Gastroesophageal sphincter (tissue), 4 donors: ENCODE data around the gene TTC13. TPM values are rescaled to one million over a fixed set of nuclear protein-coding genes. Genes with fewer than 3 reads are reported as not detected.

ENCODE experiments used
- ATAC-seq: fragments of 150-250 bp; one replicate; pipeline ENCODE4 v1.9.1; 2016; ENCODE audit warnings: mild to moderate bottlenecking, moderate library complexity
- H3K27ac ChIP-seq, 4 donors: fragments of 200-600 bp; sonication (generic) in 3 of 4; 1 replicate in 3 of 4; 2 replicates in 1 of 4; pipeline ENCODE4 v1.5.1; 2016 to 2019
- H3K27me3 ChIP-seq: fragments of 200-600 bp; sonication (generic); one replicate; pipeline ENCODE4 v1.5.1; 2019
- H3K36me3 ChIP-seq, 2 donors: fragments of 200-600 bp; sonication (generic); one replicate each; pipeline ENCODE4 v1.5.1; 2019; ENCODE audit warnings: control low read depth in 1 of 2
- H3K4me1 ChIP-seq, 3 donors: fragments of 200-600 bp; sonication (generic); 1 replicate in 2 of 3; 2 replicates in 1 of 3; pipeline ENCODE4 v1.5.1; 2016 to 2019; ENCODE audit warnings: control low read depth in 2 of 3
- H3K4me3 ChIP-seq, 2 donors: fragments of 200-600 bp; sonication (generic); one replicate each; pipeline ENCODE4 v1.5.1; 2019; ENCODE audit warnings: mild to moderate bottlenecking in 1 of 2, moderate library complexity in 1 of 2
- H3K9me3 ChIP-seq, 3 donors: fragments of 200-600 bp; sonication (generic); one replicate each; pipeline ENCODE4 v1.5.1; 2017 to 2019; ENCODE audit warnings: control low read depth in 2 of 3
- CTCF ChIP-seq, 4 experiments: fragments of 200-600 bp in 2 of 4; fragments of 450-650 bp in 2 of 4; sonication (generic) in 1 of 4; IDR thresholded peaks; one replicate each; pipeline ENCODE4 v1.5.1; 2017 to 2019; ENCODE audit warnings: antibody characterized with exemption in 4 of 4, mild to moderate bottlenecking in 2 of 4, moderate library complexity in 2 of 4
- EP300 ChIP-seq: sonication (generic); formaldehyde crosslinking; IDR thresholded peaks from one replicate; pipeline ENCODE4 v1.6.1; 2017; ENCODE audit warnings: antibody characterized with exemption, mild to moderate bottlenecking
- POLR2A ChIP-seq, 2 donors: fragments of 450-650 bp; IDR thresholded peaks; one replicate each; pipeline ENCODE4 v1.6.1; 2017; ENCODE audit warnings: antibody characterized with exemption in 2 of 2, mild to moderate bottlenecking in 2 of 2, moderate library complexity in 1 of 2
- POLR2AphosphoS5 ChIP-seq: sonication (generic); formaldehyde crosslinking; IDR thresholded peaks from one replicate; pipeline ENCODE4 v1.6.1; 2017; ENCODE audit warnings: antibody characterized with exemption
- WGBS, 2 donors: methylation state at CpG; one replicate each; pipeline ENCODE4 v1.1.5; 2018; ENCODE audit warnings: low coverage in 1 of 2; 5-methylcytosine and 5-hydroxymethylcytosine counted together
- total RNA-seq, 4 donors: library from RNA; depleted of rRNA; stranded (reverse); fragments of >200 nt; gene quantifications; one replicate each; pipeline ENCODE4 v1.1.0, GENCODE V29; 2016

The TTC13 gene
- total RNA-seq, 4 donors from 2014 or later, result 9.6 to 24.4 (median 13.7) TPM

- no peak overlapping the region for H3K4me3 ChIP-seq
- TF ChIP-seq POLR2AphosphoS5 (no peak), CTCF (IDR thresholded peaks at IDR 0.05) (no peak), POLR2A (IDR thresholded peaks at IDR 0.05) (no peak), EP300 (no peak)
- WGBS, 2 donors, result 67% methylated on average over 2 to 8 of the region's 8 CpGs
- H3K9me3 ChIP-seq, result peaks cover 0 to 8% (median 0%) of the 10 kb centered on the region in 3 donors
- no peak overlapping the region for H3K27ac ChIP-seq
- H3K4me1 ChIP-seq, result peaks cover 3 to 28% (median 10%) of the 10 kb centered on the region in 3 donors
- H3K36me3 ChIP-seq, result no peaks in the 10 kb centered on the region
- no peak for ATAC-seq
- no peaks in the 10 kb centered on the region for H3K27me3 ChIP-seq
Measured at GRCh38 chr1:230879778-230880177, 98.9 kb downstream of the TTC13 start.

GRCh38 chr1:230878591-230878990, 100.1 kb downstream of the TTC13 start:
- peak; percentile 83 for TF ChIP-seq POLR2AphosphoS5
- TF ChIP-seq EP300, result no peak
- Histone ChIP-seq H3K27me3 (no peaks in the 10 kb centered on the region), H3K36me3 (no peaks in the 10 kb centered on the region), H3K4me3 (no peak overlapping the region), H3K4me1 (peaks cover 3 to 21% (median 10%) of the 10 kb centered on the region in 3 donors), H3K9me3 (no peaks in the 10 kb centered on the region), H3K27ac (peak overlapping the region; percentile 39 to 75 (median 68))
- ATAC-seq, result peak; percentile 94
- 9 to 21% methylated on average over 5 of the region's 5 CpGs for WGBS, 2 donors

- 91 to 94% methylated on average over 4 of the region's 4 CpGs for WGBS, 2 donors
- no peaks in the 10 kb centered on the region for H3K9me3 ChIP-seq
- no peak for TF ChIP-seq POLR2AphosphoS5
- TF ChIP-seq CTCF (IDR thresholded peaks at IDR 0.05), result no peak
- TF ChIP-seq EP300, result no peak
- no peak for TF ChIP-seq POLR2A (IDR thresholded peaks at IDR 0.05)
- H3K4me3 ChIP-seq, result no peak overlapping the region
- H3K4me1 ChIP-seq, result peaks cover 3 to 20% (median 10%) of the 10 kb centered on the region in 3 donors
- H3K27ac ChIP-seq, result peak overlapping the region; percentile 39 to 75 (median 68)
- H3K27me3 ChIP-seq, result no peaks in the 10 kb centered on the region
- ATAC-seq, result no peak
- no peaks in the 10 kb centered on the region for H3K36me3 ChIP-seq
Measured at GRCh38 chr1:230877924-230878590, 100.6 kb downstream of the TTC13 start.

GRCh38 chr1:230877146-230877923, 101.3 kb downstream of the TTC13 start:
- Histone ChIP-seq H3K4me1 (peaks cover 3 to 20% (median 10%) of the 10 kb centered on the region in 3 donors), H3K27ac (no peak overlapping the region), H3K27me3 (no peaks in the 10 kb centered on the region), H3K9me3 (no peaks in the 10 kb centered on the region), H3K36me3 (no peaks in the 10 kb centered on the region), H3K4me3 (no peak overlapping the region)
- no peak for TF ChIP-seq POLR2A (IDR thresholded peaks at IDR 0.05)
- TF ChIP-seq POLR2AphosphoS5, result no peak
- no peak for TF ChIP-seq EP300
- no peak for TF ChIP-seq CTCF (IDR thresholded peaks at IDR 0.05)
- WGBS, 2 donors, result 87 to 100% methylated on average over 2 to 12 of the region's 14 CpGs
- ATAC-seq, result no peak

GRCh38 chr1:230876660-230877059, 102.0 kb downstream of the TTC13 start:
- Histone ChIP-seq H3K36me3 (no peaks in the 10 kb centered on the region), H3K27ac (no peak overlapping the region), H3K27me3 (no peaks in the 10 kb centered on the region), H3K4me1 (peaks cover 3 to 20% (median 10%) of the 10 kb centered on the region in 3 donors), H3K4me3 (no peak overlapping the region), H3K9me3 (no peaks in the 10 kb centered on the region)
- 72 to 97% methylated on average over 4 to 6 of the region's 6 CpGs for WGBS, 2 donors
- ATAC-seq, result no peak
- no peak for TF ChIP-seq CTCF (IDR thresholded peaks at IDR 0.05)
- TF ChIP-seq POLR2A (IDR thresholded peaks at IDR 0.05), result no peak
- no peak for TF ChIP-seq POLR2AphosphoS5
- TF ChIP-seq EP300, result no peak
